Peyer's patch (tissue), 4 donors: Measurements from ENCODE around the gene XPR1. TPM values are rescaled to one million over a fixed set of nuclear protein-coding genes. Genes with fewer than 3 reads are reported as not detected.
"Not testable (repeated sequence)": the region's sequence is repeated elsewhere in the genome, so short reads cannot be mapped to it uniquely, and the experiment has no call there.

ENCODE experiments used
- DNase-seq, 3 donors: peaks; one replicate each; pipeline ENCODE4 v3.0.0-alpha.2; 2017 to 2019
- H3K27ac ChIP-seq, 4 donors: fragments of 200-600 bp; sonication (generic); one replicate each; pipeline ENCODE4 v1.5.1; 2016 to 2019
- H3K27me3 ChIP-seq, 2 donors: fragments of 200-600 bp; sonication (generic); one replicate each; pipeline ENCODE4 v1.5.1; 2019
- H3K36me3 ChIP-seq, 3 donors: fragments of 200-600 bp; sonication (generic); one replicate each; pipeline ENCODE4 v1.5.1; 2016 to 2019
- H3K4me1 ChIP-seq, 4 donors: fragments of 200-600 bp; sonication (generic); one replicate each; pipeline ENCODE4 v1.5.1; 2016 to 2019
- H3K4me3 ChIP-seq, 4 donors: fragments of 200-600 bp; sonication (generic); 1 replicate in 3 of 4; 2 replicates in 1 of 4; pipeline ENCODE4 v1.5.1; 2016 to 2019; ENCODE audit warnings: mild to moderate bottlenecking in 1 of 4
- H3K9me3 ChIP-seq, 4 donors: fragments of 200-600 bp; sonication (generic); one replicate each; pipeline ENCODE4 v1.5.1; 2016 to 2019; ENCODE audit warnings: mild to moderate bottlenecking in 1 of 4
- POLR2A ChIP-seq, 2 donors: fragments of 450-650 bp; IDR thresholded peaks; one replicate each; pipeline ENCODE4 v1.5.1; 2017; ENCODE audit warnings: antibody characterized with exemption in 2 of 2, mild to moderate bottlenecking in 2 of 2, moderate library complexity in 2 of 2
- total RNA-seq, 4 donors: library from RNA; depleted of rRNA; stranded (reverse); fragments of >200 nt; gene quantifications; one replicate each; pipeline ENCODE4 v1.1.0, GENCODE V29; 2016
- TF ChIP-seq, protein P1 (sequence below), 6 experiments: fragments of 450-650 bp in 4 of 6; fragments of 200-600 bp in 2 of 6; sonication (generic) in 1 of 6; IDR thresholded peaks; one replicate each; pipeline ENCODE4 v1.5.1; 2017 to 2019; ENCODE audit warnings: antibody characterized with exemption in 6 of 6, mild to moderate bottlenecking in 3 of 6, moderate library complexity in 1 of 6

XPR1 gene
- total RNA-seq, 4 donors from 2014 or later: 29.7 to 59.7 (median 53.9) TPM

DNA sequence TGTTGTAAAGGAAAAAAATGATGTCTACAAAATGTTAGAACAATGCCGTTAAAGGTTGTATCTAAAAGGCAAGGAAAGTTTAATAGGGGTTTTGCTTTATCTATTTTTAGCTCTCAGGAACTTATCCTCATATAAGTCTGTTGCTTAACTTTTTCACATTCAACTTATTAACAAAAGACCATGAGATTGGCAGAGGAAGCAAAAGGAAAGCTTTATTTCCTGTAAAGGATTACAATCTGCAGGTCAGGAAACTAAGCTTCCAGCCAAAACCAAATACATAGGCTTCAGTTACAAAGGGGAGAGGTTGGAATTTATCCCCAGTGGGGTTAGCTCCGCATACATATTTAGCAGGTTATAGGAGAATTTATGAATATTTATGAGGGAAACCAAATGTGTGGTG, 222.2 kb downstream of the XPR1 start:
- no peak overlapping the region for H3K4me3 ChIP-seq
- TF ChIP-seq POLR2A (IDR thresholded peaks at IDR 0.05): no peak
- TF ChIP-seq, protein P1, sequence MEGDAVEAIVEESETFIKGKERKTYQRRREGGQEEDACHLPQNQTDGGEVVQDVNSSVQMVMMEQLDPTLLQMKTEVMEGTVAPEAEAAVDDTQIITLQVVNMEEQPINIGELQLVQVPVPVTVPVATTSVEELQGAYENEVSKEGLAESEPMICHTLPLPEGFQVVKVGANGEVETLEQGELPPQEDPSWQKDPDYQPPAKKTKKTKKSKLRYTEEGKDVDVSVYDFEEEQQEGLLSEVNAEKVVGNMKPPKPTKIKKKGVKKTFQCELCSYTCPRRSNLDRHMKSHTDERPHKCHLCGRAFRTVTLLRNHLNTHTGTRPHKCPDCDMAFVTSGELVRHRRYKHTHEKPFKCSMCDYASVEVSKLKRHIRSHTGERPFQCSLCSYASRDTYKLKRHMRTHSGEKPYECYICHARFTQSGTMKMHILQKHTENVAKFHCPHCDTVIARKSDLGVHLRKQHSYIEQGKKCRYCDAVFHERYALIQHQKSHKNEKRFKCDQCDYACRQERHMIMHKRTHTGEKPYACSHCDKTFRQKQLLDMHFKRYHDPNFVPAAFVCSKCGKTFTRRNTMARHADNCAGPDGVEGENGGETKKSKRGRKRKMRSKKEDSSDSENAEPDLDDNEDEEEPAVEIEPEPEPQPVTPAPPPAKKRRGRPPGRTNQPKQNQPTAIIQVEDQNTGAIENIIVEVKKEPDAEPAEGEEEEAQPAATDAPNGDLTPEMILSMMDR (IDR thresholded peaks at IDR 0.05): no peak
- H3K9me3 ChIP-seq: no peaks in the 10 kb centered on the region
- H3K27me3 ChIP-seq: no peaks in the 10 kb centered on the region
- DNase-seq: no peak
- no peak overlapping the region for H3K27ac ChIP-seq
- no peaks in the 10 kb centered on the region for H3K4me1 ChIP-seq
- H3K36me3 ChIP-seq: no peaks in the 10 kb centered on the region

DNA sequence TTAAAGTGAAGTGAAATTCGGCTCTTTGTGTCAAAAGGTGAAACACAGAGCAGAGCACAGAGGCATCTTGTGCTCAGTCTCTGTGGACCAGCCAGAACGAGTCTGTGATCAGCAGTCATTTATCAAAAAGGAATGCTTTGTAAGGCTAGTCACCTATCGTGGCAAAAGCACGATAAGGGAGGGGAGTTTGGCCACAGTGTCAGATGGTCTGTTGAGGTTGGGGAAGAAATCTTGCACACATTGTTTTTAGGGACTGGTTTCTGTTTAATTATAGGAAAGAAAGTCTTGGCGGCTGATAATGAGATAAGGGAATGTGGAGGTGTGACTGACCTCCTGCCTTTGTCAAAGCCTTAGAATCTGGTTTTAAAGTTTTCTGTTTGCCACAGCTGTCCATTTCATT, 222.6 kb downstream of the XPR1 start:
- DNase-seq: no peak
- Histone ChIP-seq H3K4me1 (no peaks in the 10 kb centered on the region), H3K36me3 (no peaks in the 10 kb centered on the region), H3K27me3 (no peaks in the 10 kb centered on the region), H3K27ac (no peak overlapping the region), H3K4me3 (no peak overlapping the region), H3K9me3 (no peaks in the 10 kb centered on the region)
- no peak for TF ChIP-seq POLR2A (IDR thresholded peaks at IDR 0.05)
- TF ChIP-seq, protein P1 (IDR thresholded peaks at IDR 0.05): no peak

DNA sequence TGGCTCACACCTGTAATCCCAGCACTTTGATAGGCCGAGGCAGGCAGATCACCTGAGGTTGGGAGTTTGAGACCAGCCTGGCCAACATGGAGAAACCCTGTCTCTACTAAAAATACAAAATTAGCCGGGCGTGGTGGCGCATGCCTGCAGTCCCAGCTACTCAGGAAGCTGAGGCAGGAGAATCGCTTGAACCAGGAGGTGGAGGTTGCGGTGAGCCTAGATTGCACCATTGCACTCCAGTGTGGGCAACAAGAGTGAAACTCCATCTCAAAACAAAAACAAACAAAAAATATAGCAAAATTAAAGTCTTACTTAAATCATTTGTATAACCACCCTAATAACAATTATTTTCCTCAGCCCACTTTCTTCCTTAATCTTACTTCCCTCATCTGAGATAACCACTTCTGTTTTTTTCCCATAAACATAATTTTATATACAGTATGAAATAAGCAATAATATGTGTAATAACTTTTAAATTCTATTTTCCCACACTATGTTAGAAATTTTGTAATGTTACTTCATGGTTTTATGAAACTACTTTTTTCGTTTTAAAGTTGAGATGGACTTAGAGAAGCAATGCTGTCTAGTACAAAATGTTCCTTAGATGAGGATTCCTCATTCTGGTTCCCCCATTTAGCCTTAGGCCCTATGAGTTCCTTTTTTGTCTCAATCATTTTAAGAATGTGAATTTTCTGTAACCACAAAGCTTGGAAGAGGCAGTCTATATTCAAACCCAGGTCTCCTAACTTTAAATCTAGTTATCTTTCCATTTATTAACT, 226.3 kb downstream of the XPR1 start:
- not testable (repeated sequence) for H3K4me3 ChIP-seq, DNase-seq, H3K27ac ChIP-seq, H3K9me3 ChIP-seq, H3K36me3 ChIP-seq, H3K27me3 ChIP-seq, H3K4me1 ChIP-seq

DNA sequence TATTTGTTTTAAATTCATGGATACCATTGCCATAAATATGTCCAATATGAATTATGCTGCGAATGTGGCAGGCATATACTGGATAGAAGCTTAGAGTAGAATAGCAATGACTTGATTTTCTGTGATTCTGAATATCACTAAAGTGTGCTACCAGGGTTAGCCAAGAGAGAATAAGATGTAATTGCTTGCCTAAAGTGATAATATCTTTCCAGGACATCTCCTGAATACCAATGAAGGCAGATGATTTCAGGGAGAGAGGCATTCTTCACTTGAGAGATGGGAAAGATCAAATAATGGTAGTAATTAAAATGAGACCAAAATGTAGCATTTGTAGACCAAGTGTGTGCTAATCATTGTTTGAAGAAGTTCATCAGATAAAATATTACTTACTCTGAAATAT, 227.5 kb downstream of the XPR1 start:
- no peak overlapping the region for H3K27ac ChIP-seq
- no peaks in the 10 kb centered on the region for H3K27me3 ChIP-seq
- no peaks in the 10 kb centered on the region for H3K4me1 ChIP-seq
- H3K4me3 ChIP-seq: no peak overlapping the region
- peaks cover 0 to 7% (median 0%) of the 10 kb centered on the region in 3 donors for H3K36me3 ChIP-seq
- H3K9me3 ChIP-seq: no peaks in the 10 kb centered on the region
- no peak for DNase-seq
- TF ChIP-seq, protein P1 (IDR thresholded peaks at IDR 0.05): no peak
- TF ChIP-seq POLR2A (IDR thresholded peaks at IDR 0.05): no peak

DNA sequence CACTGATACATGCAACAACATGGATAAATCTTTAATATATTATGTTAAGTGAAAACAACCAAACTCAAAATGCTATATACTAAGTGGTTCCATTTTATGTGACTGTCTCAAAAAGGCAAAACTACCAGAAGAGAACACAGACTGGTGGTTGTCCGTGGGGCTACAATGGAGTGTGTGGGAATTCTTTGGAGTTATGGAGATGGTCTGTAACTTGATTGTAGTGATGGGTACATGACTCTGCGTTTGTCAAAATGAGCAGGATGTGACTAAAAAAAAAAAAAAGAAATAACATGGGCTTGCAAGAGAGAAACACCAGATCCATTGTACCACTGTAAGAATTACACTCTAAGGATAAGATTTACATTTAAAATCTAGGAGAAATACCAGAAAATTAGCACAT, 228.7 kb downstream of the XPR1 start:
- TF ChIP-seq POLR2A (IDR thresholded peaks at IDR 0.05): no peak
- TF ChIP-seq, protein P1 (IDR thresholded peaks at IDR 0.05): no peak
- Histone ChIP-seq H3K4me3 (no peak overlapping the region), H3K4me1 (no peaks in the 10 kb centered on the region), H3K27me3 (no peaks in the 10 kb centered on the region), H3K9me3 (no peaks in the 10 kb centered on the region), H3K36me3 (peaks cover 0 to 15% (median 0%) of the 10 kb centered on the region in 3 donors), H3K27ac (no peak overlapping the region)
- no peak for DNase-seq

DNA sequence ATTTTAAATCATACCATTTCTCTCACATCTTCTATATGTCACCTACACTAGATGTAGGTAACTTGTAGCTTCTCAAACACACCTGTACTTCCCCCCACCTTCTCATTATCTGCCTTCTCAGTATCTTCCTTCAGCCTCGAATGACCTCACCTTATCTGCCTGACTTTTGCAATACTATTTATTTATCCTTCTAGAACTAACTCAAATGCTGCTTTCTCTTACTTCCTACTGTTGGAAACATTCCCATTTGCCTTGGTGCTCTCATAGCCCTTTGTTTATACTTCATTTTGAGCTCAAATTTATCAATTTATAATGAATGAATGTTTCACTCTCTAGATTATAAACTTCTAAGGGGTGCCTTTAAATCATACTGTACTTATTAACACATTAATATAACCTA, 230.5 kb downstream of the XPR1 start:
- Histone ChIP-seq H3K36me3 (peaks cover 0 to 15% (median 0%) of the 10 kb centered on the region in 3 donors), H3K4me3 (no peak overlapping the region), H3K27me3 (no peaks in the 10 kb centered on the region), H3K4me1 (no peaks in the 10 kb centered on the region), H3K27ac (no peak overlapping the region), H3K9me3 (no peaks in the 10 kb centered on the region)
- DNase-seq: no peak
- no peak for TF ChIP-seq POLR2A (IDR thresholded peaks at IDR 0.05)
- TF ChIP-seq, protein P1 (IDR thresholded peaks at IDR 0.05): no peak
